HepG2 (cell line): ENCODE data around the gene DPP6. TPM values are rescaled to one million over a fixed set of nuclear protein-coding genes. Genes with fewer than 3 reads are reported as not detected.
A peak's percentile ranks its signal among the peaks of the same experiment; 100 is the strongest.

ENCODE experiments used
- ATF2 ChIP-seq: sonication (generic); formaldehyde crosslinking; IDR thresholded peaks from 2 replicates; pipeline ENCODE4 v1.4.0; 2020; ENCODE audit warnings: missing genetic modification reagents
- CHCHD3 ChIP-seq: sonication (generic); formaldehyde crosslinking; IDR thresholded peaks from 2 replicates; pipeline ENCODE4 v1.8.0; 2022; ENCODE audit warnings: mild to moderate bottlenecking, missing genetic modification reagents, moderate library complexity
- EHMT2 ChIP-seq: fragments of 200-600 bp; sonication (generic); IDR thresholded peaks from 2 replicates; pipeline ENCODE4 v1.7.0; 2017; ENCODE audit warnings: antibody characterized with exemption, low read depth, low read length, borderline replicate concordance
- ELF1 ChIP-seq: sonication (generic); formaldehyde crosslinking; IDR thresholded peaks from 2 replicates; pipeline ENCODE4 v1.4.0; 2020; ENCODE audit warnings: missing genetic modification reagents
- GMEB1 ChIP-seq: sonication (generic); formaldehyde crosslinking; IDR thresholded peaks from 2 replicates; pipeline ENCODE4 v1.5.1; 2020; ENCODE audit warnings: missing genetic modification reagents, mild to moderate bottlenecking, borderline replicate concordance
- GTF3A ChIP-seq: sonication (generic); formaldehyde crosslinking; conservative IDR thresholded peaks from 2 replicates; pipeline ENCODE4 v1.4.0; 2020; ENCODE audit warnings: mild to moderate bottlenecking, missing genetic modification reagents
- KDM3A ChIP-seq: IDR thresholded peaks from 2 replicates; pipeline ENCODE4 v1.6.1; 2018; ENCODE audit warnings: low read depth, missing compliant biosample characterization
- LBX2 ChIP-seq: sonication (generic); formaldehyde crosslinking; IDR thresholded peaks from 2 replicates; pipeline ENCODE4 v1.5.0; 2020; ENCODE audit warnings: missing genetic modification reagents, mild to moderate bottlenecking, borderline replicate concordance
- NKX3-1 ChIP-seq: sonication (generic); formaldehyde crosslinking; IDR thresholded peaks from 2 replicates; pipeline ENCODE4 v1.5.0; 2020; ENCODE audit warnings: missing genetic modification reagents
- PHB2 ChIP-seq: fragments of 450-650 bp; IDR thresholded peaks from 2 replicates; pipeline ENCODE4 v1.6.1; 2018; ENCODE audit not compliant: partially characterized antibody
- RXRB ChIP-seq: IDR thresholded peaks from 2 replicates; pipeline ENCODE4 v1.6.1; 2016; ENCODE audit warnings: borderline replicate concordance, missing genetic modification reagents, missing compliant biosample characterization
- SMARCE1 ChIP-seq: fragments of 450-650 bp; IDR thresholded peaks from 2 replicates; pipeline ENCODE4 v1.6.1; 2017; ENCODE audit warnings: borderline replicate concordance
- ZC3H4 ChIP-seq: sonication (generic); formaldehyde crosslinking; IDR thresholded peaks from 2 replicates; pipeline ENCODE4 v1.4.0; 2020; ENCODE audit warnings: missing genetic modification reagents, borderline replicate concordance
- ZNF207 ChIP-seq: fragments of 450-650 bp; IDR thresholded peaks from 2 replicates; pipeline ENCODE4 v1.6.1; 2016; ENCODE audit warnings: antibody characterized with exemption, borderline replicate concordance
- ZNF788 ChIP-seq: sonication (generic); formaldehyde crosslinking; IDR thresholded peaks from 2 replicates; pipeline ENCODE4 v1.5.0; 2020; ENCODE audit warnings: mild to moderate bottlenecking, missing genetic modification reagents, borderline replicate concordance
- ZNF839 ChIP-seq: sonication (generic); formaldehyde crosslinking; IDR thresholded peaks from 2 replicates; pipeline ENCODE4 v1.4.0; 2020; ENCODE audit warnings: missing genetic modification reagents, mild to moderate bottlenecking, borderline replicate concordance
- ZSCAN9 ChIP-seq: IDR thresholded peaks from 2 replicates; pipeline ENCODE4 v1.6.1; 2016; ENCODE audit warnings: borderline replicate concordance
- polyA plus RNA-seq, 8 experiments: library from polyadenylated mRNA; depleted of rRNA in 3 of 8; stranded (reverse) in 7 of 8; unstranded in 1 of 8; fragments of >200 nt; fragmentation: Illumina TruSeq in 4 of 8; extraction: Trizol in 4 of 8; gene quantifications; 2 replicates each; pipeline versions ENCODE4 v1.2.1 to v1.2.3, GENCODE V29; 2011 to 2016; ENCODE audit warnings: low read depth in 4 of 8, missing spikeins in 1 of 8, mixed read lengths in 1 of 8; ENCODE audit not compliant: insufficient read depth in 1 of 8
- total RNA-seq, 5 experiments: library from RNA; depleted of rRNA; stranded (reverse); fragments of >200 nt; fragmentation: Illumina TruSeq; extraction: Trizol; gene quantifications; 2 replicates each; pipeline ENCODE4 v1.2.3, GENCODE V29; 2016; ENCODE audit warnings: low read depth in 1 of 5
- TF ChIP-seq, protein P1 (sequence below): sonication (generic); formaldehyde crosslinking; IDR thresholded peaks from 2 replicates; pipeline ENCODE4 v1.4.0; 2020; ENCODE audit warnings: missing genetic modification reagents
- TF ChIP-seq, protein P2 (sequence below), 2 experiments: IDR thresholded peaks; 2 replicates each; pipeline ENCODE4 v1.6.1; 2011 to 2012; ENCODE audit warnings: low read length in 2 of 2, borderline replicate concordance in 1 of 2, low read depth in 1 of 2, mild to moderate bottlenecking in 1 of 2, moderate library complexity in 1 of 2

The DPP6 gene
- total and polyA plus RNA-seq, 2 of the 13 experiments (the other 11 are each of a cell fraction or from before 2014, with no cell fraction given), result not detected

- TF ChIP-seq ZNF207, result no peak
- TF ChIP-seq, protein P1, sequence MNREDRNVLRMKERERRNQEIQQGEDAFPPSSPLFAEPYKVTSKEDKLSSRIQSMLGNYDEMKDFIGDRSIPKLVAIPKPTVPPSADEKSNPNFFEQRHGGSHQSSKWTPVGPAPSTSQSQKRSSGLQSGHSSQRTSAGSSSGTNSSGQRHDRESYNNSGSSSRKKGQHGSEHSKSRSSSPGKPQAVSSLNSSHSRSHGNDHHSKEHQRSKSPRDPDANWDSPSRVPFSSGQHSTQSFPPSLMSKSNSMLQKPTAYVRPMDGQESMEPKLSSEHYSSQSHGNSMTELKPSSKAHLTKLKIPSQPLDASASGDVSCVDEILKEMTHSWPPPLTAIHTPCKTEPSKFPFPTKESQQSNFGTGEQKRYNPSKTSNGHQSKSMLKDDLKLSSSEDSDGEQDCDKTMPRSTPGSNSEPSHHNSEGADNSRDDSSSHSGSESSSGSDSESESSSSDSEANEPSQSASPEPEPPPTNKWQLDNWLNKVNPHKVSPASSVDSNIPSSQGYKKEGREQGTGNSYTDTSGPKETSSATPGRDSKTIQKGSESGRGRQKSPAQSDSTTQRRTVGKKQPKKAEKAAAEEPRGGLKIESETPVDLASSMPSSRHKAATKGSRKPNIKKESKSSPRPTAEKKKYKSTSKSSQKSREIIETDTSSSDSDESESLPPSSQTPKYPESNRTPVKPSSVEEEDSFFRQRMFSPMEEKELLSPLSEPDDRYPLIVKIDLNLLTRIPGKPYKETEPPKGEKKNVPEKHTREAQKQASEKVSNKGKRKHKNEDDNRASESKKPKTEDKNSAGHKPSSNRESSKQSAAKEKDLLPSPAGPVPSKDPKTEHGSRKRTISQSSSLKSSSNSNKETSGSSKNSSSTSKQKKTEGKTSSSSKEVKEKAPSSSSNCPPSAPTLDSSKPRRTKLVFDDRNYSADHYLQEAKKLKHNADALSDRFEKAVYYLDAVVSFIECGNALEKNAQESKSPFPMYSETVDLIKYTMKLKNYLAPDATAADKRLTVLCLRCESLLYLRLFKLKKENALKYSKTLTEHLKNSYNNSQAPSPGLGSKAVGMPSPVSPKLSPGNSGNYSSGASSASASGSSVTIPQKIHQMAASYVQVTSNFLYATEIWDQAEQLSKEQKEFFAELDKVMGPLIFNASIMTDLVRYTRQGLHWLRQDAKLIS (CRISPR knock-in tag), result no peak
- no peak for TF ChIP-seq GTF3A (CRISPR knock-in tag)
- no peak for TF ChIP-seq SMARCE1
- no peak for TF ChIP-seq LBX2 (CRISPR knock-in tag)
- no peak for TF ChIP-seq KDM3A (CRISPR knock-in tag)
- no peak for TF ChIP-seq GMEB1 (CRISPR knock-in tag)
- TF ChIP-seq ZNF788, result no peak
- no peak for TF ChIP-seq CHCHD3 (CRISPR knock-in tag)
- no peak for TF ChIP-seq ZC3H4 (CRISPR knock-in tag)
- no peak for TF ChIP-seq ZNF839 (CRISPR knock-in tag)
- 0 out of 2 replicates have a peak, but pooled peaks have one; percentile 31 for TF ChIP-seq NKX3-1 (CRISPR knock-in tag)
- TF ChIP-seq, protein P2, sequence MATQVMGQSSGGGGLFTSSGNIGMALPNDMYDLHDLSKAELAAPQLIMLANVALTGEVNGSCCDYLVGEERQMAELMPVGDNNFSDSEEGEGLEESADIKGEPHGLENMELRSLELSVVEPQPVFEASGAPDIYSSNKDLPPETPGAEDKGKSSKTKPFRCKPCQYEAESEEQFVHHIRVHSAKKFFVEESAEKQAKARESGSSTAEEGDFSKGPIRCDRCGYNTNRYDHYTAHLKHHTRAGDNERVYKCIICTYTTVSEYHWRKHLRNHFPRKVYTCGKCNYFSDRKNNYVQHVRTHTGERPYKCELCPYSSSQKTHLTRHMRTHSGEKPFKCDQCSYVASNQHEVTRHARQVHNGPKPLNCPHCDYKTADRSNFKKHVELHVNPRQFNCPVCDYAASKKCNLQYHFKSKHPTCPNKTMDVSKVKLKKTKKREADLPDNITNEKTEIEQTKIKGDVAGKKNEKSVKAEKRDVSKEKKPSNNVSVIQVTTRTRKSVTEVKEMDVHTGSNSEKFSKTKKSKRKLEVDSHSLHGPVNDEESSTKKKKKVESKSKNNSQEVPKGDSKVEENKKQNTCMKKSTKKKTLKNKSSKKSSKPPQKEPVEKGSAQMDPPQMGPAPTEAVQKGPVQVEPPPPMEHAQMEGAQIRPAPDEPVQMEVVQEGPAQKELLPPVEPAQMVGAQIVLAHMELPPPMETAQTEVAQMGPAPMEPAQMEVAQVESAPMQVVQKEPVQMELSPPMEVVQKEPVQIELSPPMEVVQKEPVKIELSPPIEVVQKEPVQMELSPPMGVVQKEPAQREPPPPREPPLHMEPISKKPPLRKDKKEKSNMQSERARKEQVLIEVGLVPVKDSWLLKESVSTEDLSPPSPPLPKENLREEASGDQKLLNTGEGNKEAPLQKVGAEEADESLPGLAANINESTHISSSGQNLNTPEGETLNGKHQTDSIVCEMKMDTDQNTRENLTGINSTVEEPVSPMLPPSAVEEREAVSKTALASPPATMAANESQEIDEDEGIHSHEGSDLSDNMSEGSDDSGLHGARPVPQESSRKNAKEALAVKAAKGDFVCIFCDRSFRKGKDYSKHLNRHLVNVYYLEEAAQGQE (IDR thresholded peaks at IDR 0.05; ENCODE audit: borderline replicate concordance in 1 of 2, low read depth in 1 of 2, low read length in 2 of 2), result peak; percentile 68 to 96
- peak; percentile 85; the same call in 1 of the 2 replicates for TF ChIP-seq EHMT2
- TF ChIP-seq ZSCAN9 (CRISPR knock-in tag), result 0 out of 2 replicates have a peak, but pooled peaks have one; percentile 36
- TF ChIP-seq RXRB (CRISPR knock-in tag), result 0 out of 2 replicates have a peak, but pooled peaks have one; percentile 23
- TF ChIP-seq ATF2 (CRISPR knock-in tag), result no peak
- no peak for TF ChIP-seq ELF1 (CRISPR knock-in tag)
- no peak for TF ChIP-seq PHB2
Observed at GRCh38 chr7:154409703-154410311, 357.6 kb downstream of the DPP6 start (continued).
